GM21619 (cell line): Measurements from ENCODE around the gene ASF1A.

Source experiments
- ATAC-seq: cut with Tn5 transposase; IDR thresholded peaks from one replicate; pipeline ENCODE4 v1.9.1; 2021; ENCODE audit not compliant: unreplicated experiment

Gene ASF1A

GRCh38 chr6:118912646-118913045, 18.7 kb downstream of the ASF1A start:
- no peak for ATAC-seq

- ATAC-seq = no peak
Observed at GRCh38 chr6:118913161-118913560, 19.2 kb downstream of the ASF1A start.

- no peak for ATAC-seq
Observed at GRCh38 chr6:118914598-118914997, 20.6 kb downstream of the ASF1A start.

GRCh38 chr6:118917546-118918328, 23.8 kb downstream of the ASF1A start:
- no peak for ATAC-seq

- no peak for ATAC-seq
Observed at GRCh38 chr6:118918329-118918725, 24.4 kb downstream of the ASF1A start.

- ATAC-seq = no peak
Observed at GRCh38 chr6:118921084-118921483, 27.1 kb downstream of the ASF1A start.

GRCh38 chr6:118923035-118923434, 29.1 kb downstream of the ASF1A start:
- no peak for ATAC-seq

GRCh38 chr6:118930680-118931079, 36.7 kb downstream of the ASF1A start:
- no peak for ATAC-seq

GRCh38 chr6:118931436-118931835, 37.5 kb downstream of the ASF1A start:
- no peak for ATAC-seq

- ATAC-seq = no peak
Observed at GRCh38 chr6:118932421-118932820, 38.5 kb downstream of the ASF1A start.

- no peak for ATAC-seq
Observed at GRCh38 chr6:118933855-118934460, 40.0 kb downstream of the ASF1A start.

GRCh38 chr6:118934461-118935330, 40.7 kb downstream of the ASF1A start, which contains the start of gene MCM9:
Gene MCM9, minus strand, starts transcription at chr6:118935159. Its CDS starts 3,436 bp downstream, at chr6:118931723.
- peak; percentile 94 for ATAC-seq

- ATAC-seq = peak; percentile 3
Observed at GRCh38 chr6:118935331-118935668, 41.3 kb downstream of the ASF1A start.

- no peak for ATAC-seq
Observed at GRCh38 chr6:118935978-118936703, 42.2 kb downstream of the ASF1A start.

- no peak for ATAC-seq
Observed at GRCh38 chr6:118939683-118940082, 45.7 kb downstream of the ASF1A start.

GRCh38 chr6:118940770-118941169, 46.8 kb downstream of the ASF1A start:
- ATAC-seq = no peak

- ATAC-seq = no peak
Observed at GRCh38 chr6:118945217-118945616, 51.3 kb downstream of the ASF1A start.

- ATAC-seq = no peak
Observed at GRCh38 chr6:118952683-118953082, 58.7 kb downstream of the ASF1A start.

GRCh38 chr6:118953391-118953790, 59.4 kb downstream of the ASF1A start:
- ATAC-seq = no peak
